Measurements from ENCODE around the gene C1orf210. TPM values are rescaled to one million over a fixed set of nuclear protein-coding genes. Genes with fewer than 3 reads are reported as not detected.

The C1orf210 gene
- total RNA-seq, 1 donor from 2014 or later, result not detected

DNA sequence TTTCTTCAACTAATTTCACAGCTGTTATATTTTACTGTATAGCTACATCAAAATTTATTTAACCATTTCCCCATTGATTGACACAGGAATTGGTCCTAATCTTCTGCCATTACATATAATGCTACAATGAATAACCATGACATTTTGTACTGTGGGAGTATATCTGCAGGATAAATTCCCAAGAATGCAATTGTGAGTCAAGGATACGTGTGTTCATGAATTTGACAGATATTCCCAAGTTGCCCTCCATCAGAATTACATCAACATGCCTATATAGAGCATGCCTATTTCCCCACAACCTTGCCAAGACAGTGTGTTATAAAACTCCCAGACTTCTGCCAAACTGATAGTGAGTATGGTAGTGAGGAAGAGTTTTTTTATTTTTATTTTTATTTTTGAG is 12.7 kb upstream of the C1orf210 start:
- intact Hi-C loops (cut with micrococcal nuclease), result no loop called here
- no peak for DNase-seq (ENCODE audit: low spot score)
- no peaks in the 10 kb centered on the region for H3K36me3 Mint-ChIP-seq (ENCODE audit: low read depth)
- H3K9me3 Mint-ChIP-seq, result no peaks in the 10 kb centered on the region
- no peaks in the 10 kb centered on the region for H3K27me3 Mint-ChIP-seq (ENCODE audit: insufficient read depth)
- peaks cover 22% of the 10 kb centered on the region for H3K4me1 Mint-ChIP-seq (ENCODE audit: low read depth)
- H3K27ac Mint-ChIP-seq, result no peak overlapping the region
- H3K4me3 Mint-ChIP-seq, result no peak overlapping the region

DNA sequence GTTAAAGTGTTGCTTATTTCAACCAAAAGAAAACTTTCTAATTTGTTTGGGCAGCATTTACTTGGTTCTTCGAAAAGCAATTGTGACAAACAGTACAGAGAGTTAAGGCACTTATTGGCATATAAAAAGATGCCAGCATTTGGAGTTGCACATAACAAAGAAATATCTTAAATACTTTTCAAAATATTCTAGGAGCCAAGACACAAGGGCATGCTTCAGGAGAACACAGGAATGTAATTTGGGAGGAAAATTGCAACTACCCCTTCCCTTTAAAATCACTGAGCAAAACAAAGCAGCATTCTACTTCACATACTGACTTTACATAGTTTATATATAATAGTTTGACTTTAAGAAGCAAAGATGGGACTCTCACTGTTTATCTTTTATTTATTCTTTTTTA is 10.8 kb upstream of the C1orf210 start:
- Mint-ChIP-seq H3K4me1 (ENCODE audit: low read depth) (peaks cover 22% of the 10 kb centered on the region), H3K4me3 (no peak overlapping the region), H3K9me3 (no peaks in the 10 kb centered on the region), H3K27ac (peak overlapping the region; percentile 98), H3K27me3 (ENCODE audit: insufficient read depth) (no peaks in the 10 kb centered on the region), H3K36me3 (ENCODE audit: low read depth) (no peaks in the 10 kb centered on the region)
- no peak for DNase-seq (ENCODE audit: low spot score)
- intact Hi-C loops (cut with micrococcal nuclease), result no loop called here

DNA sequence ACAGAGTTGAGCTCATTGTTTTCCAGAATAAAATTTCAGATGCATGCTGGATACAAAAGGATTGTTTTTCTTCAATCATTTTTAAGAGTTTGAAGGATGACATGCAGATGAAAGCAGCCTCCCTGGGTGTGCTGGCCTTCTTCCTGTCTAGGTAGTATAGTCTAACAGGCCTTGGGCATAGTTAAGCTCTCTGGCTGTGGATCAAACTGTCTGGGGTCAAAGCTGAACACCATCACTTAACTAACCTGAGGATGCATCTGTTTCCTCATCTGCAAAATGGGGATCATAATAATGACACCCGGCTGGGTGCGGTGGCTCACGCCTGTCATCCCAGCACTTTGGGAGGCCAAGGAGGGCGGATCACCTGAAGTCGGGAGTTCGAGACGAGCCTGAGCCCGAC is 9.4 kb upstream of the C1orf210 start:
- H3K4me1 Mint-ChIP-seq (ENCODE audit: low read depth), result peaks cover 22% of the 10 kb centered on the region
- no peaks in the 10 kb centered on the region for H3K9me3 Mint-ChIP-seq
- peak overlapping the region; percentile 73 for H3K27ac Mint-ChIP-seq
- no peaks in the 10 kb centered on the region for H3K27me3 Mint-ChIP-seq (ENCODE audit: insufficient read depth)
- H3K36me3 Mint-ChIP-seq (ENCODE audit: low read depth), result no peaks in the 10 kb centered on the region
- no peak overlapping the region for H3K4me3 Mint-ChIP-seq
- no peak for DNase-seq (ENCODE audit: low spot score)
- intact Hi-C loops (cut with micrococcal nuclease), result loop anchor here (1.0 to 2.0 kb wide), 4 partner anchors 20 to 74 kb away; partner anchors contain the start of gene ELOVL1

DNA sequence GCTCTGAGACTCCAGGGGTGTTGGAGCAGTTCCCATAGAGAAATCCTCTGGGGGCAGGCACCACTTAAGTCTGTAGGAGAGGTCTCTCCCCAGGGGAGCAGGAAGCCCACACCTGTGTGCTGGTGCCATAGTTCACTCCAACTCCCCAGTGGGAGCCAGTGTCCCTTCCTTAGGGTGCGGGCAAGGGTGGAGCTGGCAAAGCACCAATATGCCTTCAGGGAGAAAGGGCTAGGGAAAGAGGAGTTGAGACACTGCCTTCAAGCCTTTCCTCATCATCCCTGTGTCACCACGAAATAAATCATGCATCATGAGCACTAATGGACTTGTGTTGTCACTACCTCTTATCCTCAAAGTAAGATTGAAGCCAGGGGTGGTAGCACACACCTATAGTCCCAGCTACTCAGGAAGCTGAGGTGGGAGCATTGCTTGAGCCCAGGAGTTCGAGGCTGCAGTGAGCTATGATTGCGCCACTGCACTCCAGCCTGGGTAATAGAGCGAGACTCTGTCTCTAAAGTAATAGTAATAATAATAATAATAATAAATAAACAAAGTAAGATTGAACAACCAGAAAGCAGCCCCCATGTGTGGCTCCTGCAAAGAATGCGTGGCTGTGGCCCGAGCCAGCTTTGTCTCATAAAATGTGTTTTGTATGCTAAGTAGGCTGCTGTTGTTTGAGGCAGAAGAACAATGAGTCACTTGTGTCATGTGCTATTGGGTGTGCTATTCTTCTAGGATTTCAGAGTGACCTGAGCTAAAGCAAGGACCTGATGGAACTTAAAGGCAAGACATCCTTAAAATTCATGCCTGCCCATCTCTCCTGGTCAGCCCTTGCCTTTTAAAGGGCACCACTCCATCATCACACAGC is 8.7 kb upstream of the C1orf210 start:
- DNase-seq (ENCODE audit: low spot score), result no peak
- intact Hi-C loops (cut with micrococcal nuclease), result loop anchor here (2.0 kb wide), 3 partner anchors 19 to 55 kb away; no protein-coding TSS in a partner anchor
- Mint-ChIP-seq H3K9me3 (no peaks in the 10 kb centered on the region), H3K27me3 (ENCODE audit: insufficient read depth) (no peaks in the 10 kb centered on the region), H3K36me3 (ENCODE audit: low read depth) (no peaks in the 10 kb centered on the region), H3K4me3 (no peak overlapping the region), H3K4me1 (ENCODE audit: low read depth) (peaks cover 22% of the 10 kb centered on the region), H3K27ac (peak overlapping the region; percentile 73)

DNA sequence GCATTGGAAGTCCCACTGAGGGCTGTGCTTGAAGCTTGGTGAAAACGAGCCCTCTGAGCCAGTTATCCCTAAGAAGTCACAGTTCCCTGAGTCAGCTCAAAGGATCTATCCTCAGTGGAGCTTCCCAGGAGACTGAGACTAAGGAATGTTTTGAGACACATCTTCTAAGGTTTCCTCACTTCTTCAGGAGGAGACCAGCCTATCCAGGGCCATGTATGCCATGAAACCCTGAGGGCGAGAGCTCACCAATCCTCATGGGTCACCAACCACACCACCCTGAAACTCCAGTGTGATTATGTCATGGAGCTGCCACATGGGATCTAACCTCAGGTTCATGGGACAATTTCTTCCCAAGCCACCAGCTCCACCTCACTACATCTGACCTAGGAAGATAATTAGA is 7.8 kb upstream of the C1orf210 start:
- no peak for DNase-seq (ENCODE audit: low spot score)
- H3K4me1 Mint-ChIP-seq (ENCODE audit: low read depth), result peaks cover 22% of the 10 kb centered on the region
- no peaks in the 10 kb centered on the region for H3K36me3 Mint-ChIP-seq (ENCODE audit: low read depth)
- no peaks in the 10 kb centered on the region for H3K9me3 Mint-ChIP-seq
- intact Hi-C loops (cut with micrococcal nuclease), result no loop called here
- no peak overlapping the region for H3K27ac Mint-ChIP-seq
- H3K27me3 Mint-ChIP-seq (ENCODE audit: insufficient read depth), result peaks cover 3% of the 10 kb centered on the region
- H3K4me3 Mint-ChIP-seq, result no peak overlapping the region

DNA sequence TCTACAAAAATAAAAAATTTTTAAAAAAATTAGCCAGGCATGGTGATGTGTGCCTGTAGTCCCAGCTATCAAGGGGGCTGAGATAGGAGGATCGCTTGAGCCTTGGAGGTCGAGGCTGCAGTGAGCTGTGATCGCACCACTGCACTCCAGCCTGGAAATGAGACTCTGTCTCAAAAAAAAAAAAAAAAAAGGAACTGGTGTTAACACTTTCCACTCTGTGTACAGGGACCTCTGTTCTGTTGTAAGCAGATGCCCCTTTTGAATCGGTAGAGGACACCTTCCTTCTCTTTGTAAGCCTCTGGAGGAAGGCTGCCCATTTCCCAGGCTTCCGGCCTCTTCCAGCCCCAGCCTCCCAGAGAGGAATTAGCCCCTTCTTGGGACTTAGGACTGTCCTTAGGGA is 7.3 kb upstream of the C1orf210 start:
- H3K4me3 Mint-ChIP-seq, result no peak overlapping the region
- H3K9me3 Mint-ChIP-seq, result no peaks in the 10 kb centered on the region
- no peak for DNase-seq (ENCODE audit: low spot score)
- no peaks in the 10 kb centered on the region for H3K36me3 Mint-ChIP-seq (ENCODE audit: low read depth)
- intact Hi-C loops (cut with micrococcal nuclease), result no loop called here
- H3K27me3 Mint-ChIP-seq (ENCODE audit: insufficient read depth), result peaks cover 6% of the 10 kb centered on the region
- no peak overlapping the region for H3K27ac Mint-ChIP-seq
- peaks cover 22% of the 10 kb centered on the region for H3K4me1 Mint-ChIP-seq (ENCODE audit: low read depth)

DNA sequence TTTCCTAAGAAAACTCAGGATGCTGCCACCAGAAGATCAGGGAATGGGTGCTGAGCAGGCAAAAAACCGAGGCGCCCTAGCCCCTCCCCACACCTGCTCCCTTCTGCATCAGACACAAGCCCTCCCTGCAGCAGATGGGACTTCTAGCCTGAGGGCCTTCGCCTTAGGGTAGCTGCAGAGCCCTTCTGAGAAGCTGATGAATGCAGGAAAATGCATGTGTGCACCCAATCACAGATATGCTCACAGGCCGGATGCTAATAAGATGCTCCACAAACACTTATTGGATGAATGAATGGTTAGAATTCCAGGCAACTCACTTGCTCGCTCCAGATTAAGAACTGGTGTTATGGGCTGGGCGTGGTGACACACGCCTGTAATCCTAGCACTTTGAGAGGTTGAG is 6.8 kb upstream of the C1orf210 start:
- H3K36me3 Mint-ChIP-seq (ENCODE audit: low read depth), result no peaks in the 10 kb centered on the region
- DNase-seq (ENCODE audit: low spot score), result no peak
- H3K4me3 Mint-ChIP-seq, result no peak overlapping the region
- no peak overlapping the region for H3K27ac Mint-ChIP-seq
- peaks cover 11% of the 10 kb centered on the region for H3K27me3 Mint-ChIP-seq (ENCODE audit: insufficient read depth)
- H3K4me1 Mint-ChIP-seq (ENCODE audit: low read depth), result peaks cover 22% of the 10 kb centered on the region
- H3K9me3 Mint-ChIP-seq, result no peaks in the 10 kb centered on the region
- intact Hi-C loops (cut with micrococcal nuclease), result no loop called here

DNA sequence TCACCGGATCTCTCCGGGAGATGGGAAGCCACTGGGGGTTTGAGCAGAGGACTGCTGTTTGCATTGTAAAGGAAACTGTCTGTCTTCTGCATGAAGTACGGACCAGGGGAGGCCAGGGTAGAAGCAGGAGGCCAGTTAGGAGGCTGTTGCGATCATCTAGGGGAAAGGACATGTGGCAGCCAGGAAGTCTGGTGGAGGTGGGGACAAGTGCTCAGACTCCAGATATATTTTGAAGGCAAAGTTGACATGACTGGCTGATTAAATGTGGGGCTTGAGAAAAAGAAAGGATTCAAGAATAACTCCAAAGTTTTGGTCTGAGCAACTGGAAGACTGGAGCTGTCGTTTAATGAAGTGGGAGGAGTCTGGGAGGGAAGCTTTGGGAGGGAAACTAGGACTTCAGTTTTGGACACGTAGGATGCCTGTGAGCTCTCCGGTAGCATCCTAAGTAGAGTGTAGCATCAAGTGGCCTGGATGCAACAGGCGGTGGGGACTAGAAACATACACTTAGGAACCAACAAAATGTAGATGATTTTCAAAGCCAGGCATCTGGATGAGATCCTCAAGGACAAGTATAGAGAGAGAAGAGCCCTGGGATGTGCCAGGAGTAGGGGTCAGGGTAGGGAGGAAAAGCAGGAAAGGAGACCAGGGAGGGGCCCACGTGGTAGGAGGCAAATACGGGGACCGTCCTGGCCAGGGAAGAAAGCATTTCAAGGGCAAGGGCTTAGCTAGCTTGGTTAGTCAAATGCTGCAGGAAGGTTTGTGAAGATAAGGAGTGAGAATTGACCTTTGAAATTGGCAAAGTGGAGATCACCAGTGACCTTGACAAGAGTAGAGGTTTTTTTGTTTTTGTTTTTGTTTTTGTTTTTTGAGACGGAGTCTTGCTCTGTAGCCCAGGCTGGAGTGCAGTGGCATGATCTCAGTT is 3.7 kb upstream of the C1orf210 start:
- no peak for DNase-seq (ENCODE audit: low spot score)
- Mint-ChIP-seq H3K27me3 (ENCODE audit: insufficient read depth) (peaks cover 14% of the 10 kb centered on the region), H3K4me3 (no peak overlapping the region), H3K36me3 (ENCODE audit: low read depth) (no peaks in the 10 kb centered on the region), H3K4me1 (ENCODE audit: low read depth) (no peaks in the 10 kb centered on the region), H3K9me3 (no peaks in the 10 kb centered on the region), H3K27ac (no peak overlapping the region)
- intact Hi-C loops (cut with micrococcal nuclease), result no loop called here

DNA sequence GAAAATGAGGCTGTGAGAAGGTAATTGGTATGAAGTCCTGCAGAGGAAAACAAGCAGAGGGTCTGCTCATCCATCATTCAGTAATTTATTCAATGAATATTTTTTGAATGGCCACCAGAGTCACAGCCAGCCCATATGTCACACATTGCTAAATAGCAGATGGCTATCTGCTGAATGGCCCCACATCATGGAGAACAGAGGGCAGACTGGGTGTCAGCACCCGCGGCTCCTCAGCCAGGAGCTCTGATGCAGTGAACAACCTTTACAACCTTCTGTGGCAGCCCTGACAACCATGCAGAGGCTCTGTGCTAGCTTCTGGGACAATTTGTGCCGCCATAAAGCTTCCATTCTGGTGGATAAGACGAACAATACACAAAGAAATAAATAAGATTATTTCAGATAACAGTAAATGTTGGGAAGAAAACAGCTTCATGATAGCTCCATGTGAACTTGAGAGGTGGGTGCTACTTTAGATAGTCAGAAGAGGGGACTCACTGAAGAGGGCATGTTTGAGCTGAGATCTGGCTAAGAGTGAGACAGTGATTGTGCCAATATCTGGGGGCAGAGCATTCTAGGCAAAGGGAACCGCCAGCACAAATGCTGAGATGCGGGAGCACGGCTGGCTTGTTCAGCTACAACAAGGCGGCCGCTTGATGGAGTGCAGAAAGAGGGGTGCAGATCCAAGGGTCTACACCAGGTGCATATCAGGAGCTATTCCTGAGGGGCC is 2.8 kb upstream of the C1orf210 start:
- H3K4me3 Mint-ChIP-seq, result no peak overlapping the region
- intact Hi-C loops (cut with micrococcal nuclease), result no loop called here
- H3K4me1 Mint-ChIP-seq (ENCODE audit: low read depth), result no peaks in the 10 kb centered on the region
- H3K27me3 Mint-ChIP-seq (ENCODE audit: insufficient read depth), result peaks cover 14% of the 10 kb centered on the region
- H3K36me3 Mint-ChIP-seq (ENCODE audit: low read depth), result no peaks in the 10 kb centered on the region
- no peak for DNase-seq (ENCODE audit: low spot score)
- no peaks in the 10 kb centered on the region for H3K9me3 Mint-ChIP-seq
- H3K27ac Mint-ChIP-seq, result no peak overlapping the region

DNA sequence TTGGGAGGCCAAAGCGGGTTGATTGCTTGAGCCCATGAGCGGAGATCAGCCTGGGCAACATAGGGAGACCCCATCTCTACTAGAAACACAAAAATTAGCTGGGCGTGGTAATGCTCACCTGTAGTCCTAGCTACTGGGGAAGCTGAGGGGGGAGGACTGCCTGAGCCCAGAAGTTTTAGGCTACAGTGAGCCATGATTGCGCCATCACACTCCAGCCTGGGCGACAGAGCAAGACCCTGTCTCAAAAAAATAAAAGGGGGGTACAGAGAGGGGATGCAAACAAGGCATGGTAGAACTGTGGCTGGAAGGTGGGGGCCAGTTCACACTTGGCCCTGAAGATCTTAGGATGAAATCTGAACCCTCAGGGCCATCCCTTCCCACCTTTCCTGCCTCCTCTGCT is 1.2 kb upstream of the C1orf210 start:
- Mint-ChIP-seq H3K4me1 (ENCODE audit: low read depth) (no peaks in the 10 kb centered on the region), H3K27ac (no peak overlapping the region), H3K27me3 (ENCODE audit: insufficient read depth) (peaks cover 14% of the 10 kb centered on the region), H3K4me3 (no peak overlapping the region), H3K36me3 (ENCODE audit: low read depth) (no peaks in the 10 kb centered on the region), H3K9me3 (no peaks in the 10 kb centered on the region)
- no peak for DNase-seq (ENCODE audit: low spot score)
- intact Hi-C loops (cut with micrococcal nuclease), result no loop called here

DNA sequence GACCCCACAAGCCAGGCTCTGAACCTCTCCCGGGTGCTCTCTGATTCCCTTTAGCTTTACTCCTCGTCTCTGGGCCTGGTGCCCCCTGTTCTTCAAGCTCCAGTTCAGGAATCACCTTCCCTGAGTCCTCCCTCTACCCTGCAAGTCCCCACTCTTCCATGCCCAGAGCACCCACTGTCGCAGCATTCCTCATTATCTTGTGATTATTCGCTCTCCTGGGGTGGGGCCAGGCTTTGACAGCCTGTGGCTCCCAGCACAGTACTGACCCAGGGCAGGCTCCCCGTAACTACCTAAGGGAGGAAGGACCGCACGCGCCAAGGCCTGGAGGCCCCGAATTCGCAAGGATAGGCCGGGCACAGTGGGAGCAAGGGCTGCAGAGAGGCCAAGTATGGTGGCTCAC is 734 bp upstream of the C1orf210 start:
- DNase-seq (ENCODE audit: low spot score), result no peak
- Mint-ChIP-seq H3K9me3 (no peaks in the 10 kb centered on the region), H3K4me1 (ENCODE audit: low read depth) (no peaks in the 10 kb centered on the region), H3K36me3 (ENCODE audit: low read depth) (no peaks in the 10 kb centered on the region), H3K4me3 (no peak overlapping the region), H3K27ac (no peak overlapping the region), H3K27me3 (ENCODE audit: insufficient read depth) (peaks cover 14% of the 10 kb centered on the region)
- intact Hi-C loops (cut with micrococcal nuclease), result no loop called here

DNA sequence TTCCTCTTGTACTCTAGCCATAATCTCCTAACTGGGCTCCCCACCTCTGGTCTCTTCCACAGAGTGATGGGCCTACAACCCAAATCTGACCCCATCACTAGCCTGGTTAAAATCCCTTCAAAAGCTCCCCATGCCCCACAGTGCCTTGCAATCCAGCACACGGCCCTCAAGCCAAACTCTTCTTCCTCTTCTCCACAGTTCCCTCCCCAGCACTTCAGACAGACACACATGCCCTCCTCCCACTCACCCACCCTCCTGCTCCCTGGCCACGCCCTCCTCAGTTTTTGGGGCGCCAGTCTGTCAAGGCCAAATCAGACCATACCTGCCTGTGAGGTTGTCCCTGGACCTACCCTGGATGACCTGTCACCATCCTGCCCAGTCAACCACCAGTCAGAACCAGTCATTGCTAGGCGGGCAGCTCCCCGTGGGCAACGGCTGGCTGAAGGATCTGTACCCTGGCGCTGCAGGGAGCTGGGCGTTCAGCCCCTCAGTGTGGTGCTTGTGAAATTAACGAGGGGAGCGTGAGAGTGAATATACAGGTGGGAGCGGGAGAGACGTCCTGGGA is 753 bp downstream of the C1orf210 start:
- Mint-ChIP-seq H3K27ac (no peak overlapping the region), H3K27me3 (ENCODE audit: insufficient read depth) (peaks cover 19% of the 10 kb centered on the region), H3K36me3 (ENCODE audit: low read depth) (no peaks in the 10 kb centered on the region), H3K4me1 (ENCODE audit: low read depth) (no peaks in the 10 kb centered on the region), H3K9me3 (no peaks in the 10 kb centered on the region), H3K4me3 (no peak overlapping the region)
- intact Hi-C loops (cut with micrococcal nuclease), result no loop called here
- DNase-seq (ENCODE audit: low spot score), result no peak
